GM23338 (cell line): ENCODE measurements around the gene UBE2G1. TPM values are rescaled to one million over a fixed set of nuclear protein-coding genes. Genes with fewer than 3 reads are reported as not detected.

Experiments used
- ATAC-seq: fragments of 200-7000 bp; cut with Tn5 transposase; 3 replicates; pipeline ENCODE4 v1.9.1; 2020
- DNase-seq: peaks from one replicate; pipeline ENCODE4 v3.0.0-alpha.2; 2015; ENCODE audit warnings: low spot score
- H2AFZ ChIP-seq: fragments of 200-600 bp; sonication (generic); 2 replicates; pipeline ENCODE4 v1.8.0; 2016; ENCODE audit warnings: antibody characterized with exemption, mild to moderate bottlenecking, moderate library complexity
- H3F3A ChIP-seq: fragments of 200-600 bp; sonication (generic); replicated peaks from 2 replicates; pipeline ENCODE4 v1.8.0; 2017; ENCODE audit warnings: antibody characterized with exemption, mixed run types, low read depth
- H3K27ac ChIP-seq: fragments of 200-600 bp; sonication (generic); 2 replicates; pipeline ENCODE4 v1.6.1; 2016; ENCODE audit warnings: low read depth
- H3K27me3 ChIP-seq: fragments of 200-600 bp; sonication (generic); 2 replicates; pipeline ENCODE4 v1.8.0; 2016; ENCODE audit warnings: mild to moderate bottlenecking, mixed run types, moderate library complexity; ENCODE audit not compliant: insufficient read depth
- H3K36me3 ChIP-seq: fragments of 200-600 bp; sonication (generic); 2 replicates; pipeline ENCODE4 v1.8.0; 2016; ENCODE audit warnings: mild to moderate bottlenecking; ENCODE audit not compliant: insufficient read depth
- H3K4me1 ChIP-seq: fragments of 200-600 bp; sonication (generic); 2 replicates; pipeline ENCODE4 v1.8.0; 2016; ENCODE audit warnings: mild to moderate bottlenecking, moderate library complexity; ENCODE audit not compliant: insufficient read depth
- H3K4me2 ChIP-seq: fragments of 200-600 bp; sonication (generic); 2 replicates; pipeline ENCODE4 v1.7.1; 2017; ENCODE audit warnings: mixed run types
- H3K4me3 ChIP-seq: fragments of 200-600 bp; sonication (generic); 2 replicates; pipeline ENCODE4 v1.6.1; 2016; ENCODE audit warnings: mixed run types
- H3K79me2 ChIP-seq: fragments of 200-600 bp; sonication (generic); replicated peaks from 2 replicates; pipeline ENCODE4 v1.8.0; 2017; ENCODE audit warnings: mild to moderate bottlenecking; ENCODE audit not compliant: insufficient read depth
- H3K9me2 ChIP-seq: fragments of 200-600 bp; sonication (generic); 2 replicates; pipeline ENCODE4 v1.8.0; 2017; ENCODE audit not compliant: insufficient read depth
- H4K20me1 ChIP-seq: fragments of 200-600 bp; sonication (generic); replicated peaks from 2 replicates; pipeline ENCODE4 v1.8.0; 2017; ENCODE audit warnings: mild to moderate bottlenecking; ENCODE audit not compliant: insufficient read depth
- H3K27ac Mint-ChIP-seq: 2 replicates; pipeline ENCODE4 v1.8.0; 2020; ENCODE audit warnings: inconsistent platforms, mild to moderate bottlenecking, moderate library complexity, mixed read lengths
- H3K27me3 Mint-ChIP-seq: 3 replicates; pipeline ENCODE4 v1.8.0; 2022; ENCODE audit warnings: low read depth, mild to moderate bottlenecking, moderate library complexity, mixed read lengths, inconsistent platforms; ENCODE audit not compliant: insufficient read depth, poor library complexity
- H3K36me3 Mint-ChIP-seq: 3 replicates; pipeline ENCODE4 v1.8.0; 2021; ENCODE audit warnings: low read depth, mild to moderate bottlenecking, inconsistent platforms, moderate library complexity, mixed read lengths
- H3K4me1 Mint-ChIP-seq: 3 replicates; pipeline ENCODE4 v1.8.0; 2020; ENCODE audit warnings: mild to moderate bottlenecking, inconsistent platforms, mixed read lengths
- H3K4me3 Mint-ChIP-seq: 3 replicates; pipeline ENCODE4 v1.8.0; 2021; ENCODE audit warnings: moderate library complexity, mild to moderate bottlenecking, inconsistent platforms, mixed read lengths
- H3K9me3 Mint-ChIP-seq: 3 replicates; pipeline ENCODE4 v1.8.0; 2020; ENCODE audit warnings: moderate library complexity, mild to moderate bottlenecking, inconsistent platforms, mixed read lengths
- CREB1 ChIP-seq: fragments of 250-450 bp; sonication (Bioruptor Pico); IDR thresholded peaks from 2 replicates; pipeline ENCODE4 v1.5.0; 2020; ENCODE audit warnings: low read depth, mild to moderate bottlenecking, moderate library complexity
- CTCF ChIP-seq, 2 experiments: fragments of 200-600 bp in 1 of 2; sonication (generic) in 1 of 2; conservative IDR thresholded peaks; 2 replicates each; pipeline versions ENCODE4 v1.5.1 to v1.6.1; 2016 to 2017; ENCODE audit warnings: antibody characterized with exemption in 2 of 2, low read depth in 2 of 2, mild to moderate bottlenecking in 2 of 2, moderate library complexity in 1 of 2
- EZH2phosphoT487 ChIP-seq: fragments of 200-600 bp; sonication (generic); IDR thresholded peaks from one replicate; pipeline ENCODE4 v1.8.1; 2018; ENCODE audit warnings: antibody characterized with exemption; ENCODE audit not compliant: unreplicated experiment
- JUNB ChIP-seq: IDR thresholded peaks from one replicate; pipeline ENCODE4 v1.6.1; 2016; ENCODE audit warnings: antibody characterized with exemption; ENCODE audit not compliant: unreplicated experiment
- NANOG ChIP-seq: IDR thresholded peaks from 2 replicates; pipeline ENCODE4 v1.6.1; 2016; ENCODE audit warnings: antibody characterized with exemption, borderline replicate concordance
- POLR2AphosphoS5 ChIP-seq: IDR thresholded peaks from 2 replicates; pipeline ENCODE4 v1.6.1; 2016; ENCODE audit warnings: antibody characterized with exemption, low read depth
- REST ChIP-seq: IDR thresholded peaks from one replicate; pipeline ENCODE4 v1.6.1; 2018; ENCODE audit warnings: antibody characterized with exemption; ENCODE audit not compliant: unreplicated experiment
- STAT1 ChIP-seq: IDR thresholded peaks from one replicate; pipeline ENCODE4 v1.6.1; 2016; ENCODE audit warnings: antibody characterized with exemption; ENCODE audit not compliant: unreplicated experiment
- ZNF114 ChIP-seq: fragments of 250-450 bp; sonication (Bioruptor Pico); IDR thresholded peaks from 2 replicates; pipeline ENCODE4 v1.5.0; 2020; ENCODE audit warnings: mild to moderate bottlenecking, moderate library complexity
- ZNF331 ChIP-seq: fragments of 250-450 bp; sonication (Bioruptor Pico); IDR thresholded peaks from 2 replicates; pipeline ENCODE4 v1.5.0; 2020; ENCODE audit warnings: low read depth, mild to moderate bottlenecking, moderate library complexity
- polyA plus RNA-seq: library from polyadenylated mRNA; unstranded; fragments of >200 nt; fragmentation: Nextera tagmentation; extraction: Ambion mirVana; gene quantifications from 2 replicates; pipeline ENCODE4 v1.2.1, GENCODE V29; 2016
- total RNA-seq: library from RNA; depleted of rRNA; stranded (reverse); fragments of >200 nt; shearing (Covaris generic); gene quantifications from 2 replicates; pipeline ENCODE4 v1.2.3, GENCODE V29; 2014

Gene UBE2G1
- total and polyA plus RNA-seq, 2 experiments from 2014 or later = 71.9 to 145 TPM

DNA sequence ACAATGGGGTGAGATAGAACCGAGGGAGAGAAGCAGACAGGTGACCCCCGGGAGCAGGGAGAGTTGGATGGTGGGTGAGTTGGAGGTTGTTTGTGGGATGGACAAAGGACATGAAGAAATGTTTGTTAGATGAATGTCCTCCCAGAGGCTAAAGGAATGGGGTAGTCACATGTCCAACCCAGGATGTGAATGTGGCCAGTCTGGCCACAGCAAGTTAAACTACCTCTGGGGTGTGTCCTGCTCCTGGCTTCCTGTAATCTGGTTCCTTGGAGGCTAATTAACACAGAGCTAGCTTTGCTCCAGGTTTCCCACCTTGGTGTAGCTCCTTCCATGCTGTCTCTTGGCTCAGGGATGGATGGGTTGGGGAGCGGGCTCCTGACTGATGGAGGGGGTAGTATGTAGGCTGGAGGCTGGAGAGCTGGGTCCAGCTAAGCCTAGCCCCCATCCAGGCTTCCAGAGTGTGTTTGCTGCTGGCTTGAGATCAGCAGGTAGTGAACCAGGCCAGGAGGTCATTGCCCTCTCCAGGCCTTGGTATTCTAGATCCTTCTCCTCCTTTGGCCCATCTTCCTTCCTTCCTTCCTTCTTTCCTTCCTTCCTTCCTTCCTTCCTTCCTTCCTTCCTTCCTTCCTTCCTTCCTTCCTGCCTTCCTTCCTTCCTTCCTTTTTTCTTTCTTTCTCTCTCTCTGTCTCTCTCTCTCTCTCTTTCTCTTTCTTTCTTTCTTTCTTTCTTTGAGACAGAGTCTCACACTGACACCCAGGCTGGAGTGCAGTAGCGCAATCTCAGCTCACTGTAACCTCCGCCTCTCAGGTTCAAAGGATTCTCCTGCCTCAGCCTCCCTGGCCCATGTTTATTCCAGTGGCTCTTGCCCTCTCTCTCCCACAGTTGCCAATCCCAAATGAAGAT is 28.0 kb upstream of the UBE2G1 start:
- Mint-ChIP-seq H3K4me3 (peak overlapping the region; percentile 7; the same call in 1 of the 3 replicates), H3K27me3 (peaks cover 25% of the 10 kb centered on the region), H3K27ac (peak overlapping the region; percentile 79), H3K9me3 (no peaks in the 10 kb centered on the region), H3K36me3 (no peaks in the 10 kb centered on the region; the same call in 2 of the 3 replicates), H3K4me1 (peaks cover 30% of the 10 kb centered on the region)
- no peaks in the 10 kb centered on the region for H3K27me3 ChIP-seq
- peak overlapping the region; percentile 61 for H2AFZ ChIP-seq
- H3K4me2 ChIP-seq = 0 out of 2 replicates have a peak overlapping the region, but pooled peaks have one; percentile 24
- peaks cover 4% of the 10 kb centered on the region for H3K79me2 ChIP-seq
- H3K27ac ChIP-seq = peak overlapping the region; percentile 98
- no peak overlapping the region for H3K4me3 ChIP-seq
- no peaks in the 10 kb centered on the region for H3K9me2 ChIP-seq
- ATAC-seq (no peak), DNase-seq (no peak)
- H3K4me1 ChIP-seq = peaks cover 25% of the 10 kb centered on the region; the same call in 1 of the 2 replicates
- peaks cover 8% of the 10 kb centered on the region for H3F3A ChIP-seq
- no peak for TF ChIP-seq POLR2AphosphoS5
- no peak for TF ChIP-seq CREB1 (CRISPR knock-in tag)
- TF ChIP-seq JUNB = no peak
- no peak for TF ChIP-seq EZH2phosphoT487
- no peak for TF ChIP-seq ZNF331
- TF ChIP-seq REST = no peak
- no peak for TF ChIP-seq STAT1
- no peaks in the 10 kb centered on the region for H3K36me3 ChIP-seq
- no peaks in the 10 kb centered on the region for H4K20me1 ChIP-seq

- H3K27me3 ChIP-seq = no peaks in the 10 kb centered on the region
- no peaks in the 10 kb centered on the region for H3K36me3 ChIP-seq
- no peak for ATAC-seq
- H2AFZ ChIP-seq = peak overlapping the region; percentile 61
- no peaks in the 10 kb centered on the region for H3K9me2 ChIP-seq
- peaks cover 8% of the 10 kb centered on the region for H3F3A ChIP-seq
- peaks cover 33% of the 10 kb centered on the region for H3K4me1 Mint-ChIP-seq
- H3K36me3 Mint-ChIP-seq = no peaks in the 10 kb centered on the region; the same call in 2 of the 3 replicates
- 0 out of 2 replicates have a peak overlapping the region, but pooled peaks have one; percentile 24 for H3K4me2 ChIP-seq
- no peak overlapping the region for H3K4me3 Mint-ChIP-seq
- peaks cover 4% of the 10 kb centered on the region for H3K79me2 ChIP-seq
- H3K4me3 ChIP-seq = no peak overlapping the region
- peak overlapping the region; percentile 75 for H3K27ac ChIP-seq
- peaks cover 31% of the 10 kb centered on the region for H3K4me1 ChIP-seq
- no peaks in the 10 kb centered on the region for H4K20me1 ChIP-seq
- peak overlapping the region; percentile 79 for H3K27ac Mint-ChIP-seq
- peaks cover 25% of the 10 kb centered on the region for H3K27me3 Mint-ChIP-seq
- DNase-seq = no peak
- H3K9me3 Mint-ChIP-seq = no peaks in the 10 kb centered on the region; the same call in 2 of the 3 replicates
- TF ChIP-seq ZNF114 (CRISPR knock-in tag) (no peak), POLR2AphosphoS5 (no peak), EZH2phosphoT487 (no peak), STAT1 (no peak), CTCF (conservative IDR thresholded peaks at IDR 0.05; ENCODE audit: low read depth in 2 of 2) (no peak), REST (no peak), NANOG (no peak), JUNB (no peak)
Measured at GRCh38 chr17:4393806-4394205, 27.3 kb upstream of the UBE2G1 start.
